GM21528 (cell line): ENCODE measurements around the gene CYB561A3.

Experiments
- ATAC-seq: cut with Tn5 transposase; IDR thresholded peaks from one replicate; pipeline ENCODE4 v1.9.1; 2021; ENCODE audit warnings: mild to moderate bottlenecking, moderate library complexity; ENCODE audit not compliant: unreplicated experiment, low FRiP score

Gene CYB561A3

DNA sequence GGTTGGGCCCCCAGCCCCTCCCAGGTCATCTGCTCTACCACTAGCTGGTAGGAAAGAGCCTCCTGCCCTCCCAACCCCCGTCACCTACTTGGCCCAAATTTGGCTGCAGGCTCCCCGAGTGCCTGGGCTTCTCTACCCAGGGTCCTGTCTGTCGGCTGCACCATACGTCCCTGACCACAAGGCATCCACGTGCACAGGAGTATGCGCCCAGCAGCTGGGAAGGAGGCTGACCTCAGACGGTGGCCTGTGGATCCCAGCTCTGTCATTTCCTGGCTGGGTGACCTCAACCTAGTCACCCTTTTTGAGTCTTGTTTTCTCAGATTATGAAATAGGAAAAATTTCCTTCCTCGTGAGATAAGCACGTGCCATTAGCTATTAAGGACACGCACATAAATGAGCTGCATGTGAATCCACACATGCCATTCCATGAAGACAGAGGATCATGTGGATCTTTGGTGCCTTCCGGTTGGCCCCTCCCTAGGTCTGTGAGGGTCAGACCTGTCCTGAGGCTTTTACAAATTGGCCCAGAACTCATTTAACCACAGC, 13.7 kb downstream of the CYB561A3 start:
- no peak for ATAC-seq

GRCh38 chr11:61345954-61346843, 15.5 kb downstream of the CYB561A3 start:
- ATAC-seq = no peak

- no peak for ATAC-seq
Observed at GRCh38 chr11:61345170-61345610, 16.5 kb downstream of the CYB561A3 start.

DNA sequence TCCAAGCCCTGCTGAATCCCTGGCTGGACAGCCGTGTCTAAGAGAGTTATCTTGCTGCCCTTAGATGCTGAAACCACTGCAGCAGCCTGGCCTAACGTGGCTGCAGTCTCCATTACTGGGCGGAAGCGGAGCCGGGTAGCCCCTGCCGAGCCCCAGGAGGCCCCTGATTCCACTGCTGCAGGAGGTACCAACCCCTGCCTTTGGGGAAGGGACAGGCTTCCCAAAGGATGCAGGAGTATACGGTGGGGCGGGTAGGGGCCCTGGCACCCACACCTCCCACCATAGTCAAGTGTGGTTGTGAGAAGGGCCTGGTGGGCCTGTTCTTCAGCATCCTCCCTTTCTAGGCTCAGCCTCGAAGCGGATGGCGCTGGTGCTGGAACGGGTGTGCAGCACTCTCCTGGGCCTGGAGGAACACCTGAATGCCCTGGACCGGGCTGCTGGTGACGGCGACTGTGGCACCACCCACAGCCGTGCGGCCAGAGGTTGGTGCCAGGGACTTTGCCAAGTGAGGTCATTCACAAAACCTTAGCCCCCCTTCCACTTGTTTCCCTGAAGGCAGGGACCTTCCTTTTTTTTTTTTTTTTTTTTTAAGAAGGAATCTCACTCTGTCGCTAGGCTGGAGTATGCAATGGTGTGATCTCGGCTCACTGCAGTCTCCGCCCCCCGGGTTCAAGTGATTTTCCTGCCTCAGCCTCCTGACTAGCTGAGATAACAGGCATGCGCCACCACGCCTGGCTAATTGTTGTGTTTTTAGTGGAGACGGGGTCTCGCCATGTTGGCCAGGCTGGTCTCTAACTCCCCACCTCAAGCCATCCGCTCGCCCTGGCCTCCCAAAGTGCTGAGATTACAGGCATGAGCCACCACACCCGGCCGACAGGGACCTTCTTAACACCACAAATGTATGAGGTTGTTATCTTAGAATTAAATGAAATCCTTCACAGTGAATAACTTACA, 17.6 kb downstream of the CYB561A3 start:
- no peak for ATAC-seq

DNA sequence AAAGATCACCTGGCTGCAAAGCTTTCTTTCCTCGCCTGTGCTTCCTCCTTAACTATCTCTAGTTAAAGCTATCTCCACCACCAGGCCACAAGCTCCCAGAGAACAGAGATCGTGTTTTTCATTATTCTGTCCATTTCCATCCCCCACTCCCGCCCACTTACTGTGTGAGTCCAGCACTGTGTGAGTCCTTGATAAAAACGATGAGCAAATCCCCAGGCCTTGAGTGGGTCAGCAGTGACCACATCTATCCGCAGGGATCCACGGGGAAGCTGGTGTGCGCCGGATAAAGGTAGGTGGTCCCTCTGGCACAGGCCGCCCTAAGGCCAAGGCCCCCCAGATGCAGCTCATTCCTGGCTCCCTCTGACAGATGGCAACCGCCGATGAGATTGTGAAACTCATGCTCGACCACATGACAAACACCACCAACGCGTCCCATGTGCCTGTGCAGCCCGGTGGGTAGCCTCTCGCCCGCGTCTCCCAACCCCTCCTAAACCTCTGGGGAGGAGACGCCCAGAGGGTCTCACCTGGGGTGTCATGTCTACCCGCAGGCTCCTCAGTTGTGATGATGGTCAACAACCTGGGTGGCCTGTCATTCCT, 19.4 kb downstream of the CYB561A3 start:
- no peak for ATAC-seq

DNA sequence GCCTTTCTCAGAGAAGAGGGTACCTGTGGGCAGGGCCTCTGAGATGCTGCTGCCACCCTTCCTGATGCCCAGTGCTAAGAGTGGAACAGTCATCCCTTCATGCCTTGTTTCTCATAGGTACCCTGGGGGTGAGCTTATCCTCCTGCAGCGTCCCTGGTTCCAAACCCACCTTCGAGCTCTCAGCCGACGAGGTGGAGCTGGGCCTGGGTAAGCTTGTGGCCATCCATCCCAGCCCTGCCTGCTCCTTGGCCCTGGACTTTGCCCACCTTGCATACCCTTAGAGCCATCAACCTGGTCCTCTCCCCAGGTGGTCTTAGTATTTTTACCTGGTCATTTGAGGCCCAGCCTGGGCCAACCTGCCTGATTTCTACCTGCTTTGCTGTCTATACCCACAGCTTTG, 20.0 kb downstream of the CYB561A3 start:
- no peak for ATAC-seq

DNA sequence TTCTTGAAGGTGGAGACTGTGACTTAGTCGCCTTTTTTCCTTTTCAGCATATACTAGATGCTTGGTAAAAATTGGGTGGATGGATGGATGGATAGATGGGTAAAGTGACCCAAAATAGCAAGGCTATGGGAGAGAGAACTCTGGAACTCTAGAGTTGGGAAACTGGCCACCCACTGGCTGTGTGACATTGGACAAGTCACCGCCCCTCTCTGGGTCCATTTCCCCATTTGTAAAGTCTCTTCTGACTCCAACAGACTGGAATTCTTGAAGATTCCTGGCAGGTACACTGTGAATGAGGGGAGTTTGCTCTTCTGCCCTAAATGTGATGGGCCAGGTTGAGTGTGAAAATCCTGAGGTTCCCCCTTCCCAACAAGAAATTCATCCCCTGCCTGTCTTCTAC, 20.7 kb downstream of the CYB561A3 start:
- no peak for ATAC-seq

DNA sequence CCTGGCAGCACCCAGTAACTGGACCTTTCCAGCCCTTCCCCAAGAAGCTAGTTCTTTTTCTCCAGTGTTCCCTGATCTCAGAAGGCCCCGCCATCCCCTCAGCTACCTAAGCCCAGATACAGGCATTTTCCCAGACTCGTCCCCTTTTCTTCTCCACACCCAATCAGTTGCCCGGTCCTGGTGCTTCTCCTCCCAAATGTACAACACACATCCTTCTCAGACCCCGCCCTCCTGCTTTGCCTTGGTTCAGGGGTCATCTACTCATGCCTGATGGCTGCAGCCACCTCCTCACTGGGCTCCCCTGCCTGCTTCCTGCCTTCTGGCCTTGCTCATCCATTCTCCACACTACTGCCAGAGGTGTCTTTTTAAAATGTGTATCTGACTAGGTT, 22.2 kb downstream of the CYB561A3 start:
- no peak for ATAC-seq

DNA sequence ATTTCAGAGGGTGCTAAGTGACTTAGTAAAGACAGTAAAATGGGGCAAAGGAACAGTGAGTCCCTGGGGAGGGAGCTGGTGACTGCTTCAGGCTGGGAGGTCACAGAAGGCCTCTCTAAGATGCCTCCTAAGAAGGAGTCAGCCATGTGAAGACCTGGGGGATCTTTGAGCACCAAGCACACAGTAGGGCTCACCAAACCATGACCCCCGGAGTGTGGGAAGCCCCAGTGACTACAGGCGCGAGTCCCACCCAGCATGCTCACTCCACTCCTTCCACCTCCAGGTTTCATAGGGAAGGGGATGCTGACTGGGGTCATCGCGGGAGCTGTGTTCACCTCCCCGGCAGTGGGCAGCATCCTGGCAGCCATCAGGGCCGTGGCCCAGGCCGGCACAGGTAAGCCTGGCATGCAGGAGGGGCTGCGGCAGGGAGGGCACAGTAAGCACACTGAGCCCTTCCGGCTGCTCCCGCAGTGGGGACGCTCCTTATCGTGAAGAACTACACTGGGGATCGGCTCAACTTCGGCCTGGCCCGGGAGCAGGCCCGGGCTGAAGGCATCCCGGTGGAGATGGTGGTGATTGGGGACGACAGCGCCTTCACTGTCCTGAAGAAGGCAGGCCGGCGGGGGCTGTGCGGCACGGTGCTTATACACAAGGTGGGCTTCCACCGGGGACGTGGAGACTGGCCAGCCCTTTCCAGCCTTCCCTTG, 22.7 kb downstream of the CYB561A3 start:
- no peak for ATAC-seq

- no peak for ATAC-seq
Observed at GRCh38 chr11:61337706-61338470, 23.8 kb downstream of the CYB561A3 start.

- ATAC-seq = no peak
Observed at GRCh38 chr11:61336171-61336935, 25.3 kb downstream of the CYB561A3 start.

- ATAC-seq = no peak
Observed at GRCh38 chr11:61335355-61335710, 26.3 kb downstream of the CYB561A3 start.

GRCh38 chr11:61334434-61335354, 27.0 kb downstream of the CYB561A3 start:
- no peak for ATAC-seq

- ATAC-seq = peak; percentile 6
Observed at GRCh38 chr11:61333550-61334433, 27.9 kb downstream of the CYB561A3 start.

GRCh38 chr11:61332797-61333549, 28.7 kb downstream of the CYB561A3 start, which contains the start of the genes DDB1 and TKFC:
Gene DDB1, minus strand, starts transcription at chr11:61333105. Its CDS starts 137 bp downstream, at chr11:61332968.
Gene TKFC, plus strand, starts transcription at chr11:61333228. Its CDS starts 1,501 bp downstream, at chr11:61334729.
- ATAC-seq = peak; percentile 89
